IMR-90 (cell line): ENCODE results near the gene XRN1. TPM values are rescaled to one million over a fixed set of nuclear protein-coding genes. Genes with fewer than 3 reads are reported as not detected.
"Not testable (repeated sequence)": the region's sequence is repeated elsewhere in the genome, so short reads cannot be mapped to it uniquely, and the experiment has no call there.

Experiments used
- ATAC-seq: fragments of 200-7000 bp; cut with Tn5 transposase; 2 replicates; pipeline ENCODE4 v1.9.1; 2020; ENCODE audit warnings: low read depth, mild to moderate bottlenecking, moderate library complexity
- BruUV-seq: library from RNA; stranded (reverse); fragments of 400-500 nt; replicated peaks from 2 replicates; lab custom pipeline; 2021; lab: Mats Ljungman, UMichigan
- CTCF ChIA-PET: fragments of 300-600 bp; formaldehyde crosslinking; extraction: SDS; loops from one replicate; lab custom pipeline; 2021; ENCODE audit warnings: antibody characterized with exemption; lab: Yijun Ruan, JAX
- POLR2A ChIA-PET: fragments of 300-600 bp; sonication (Branson Sonifier 250); formaldehyde crosslinking; loops from one replicate; lab custom pipeline; 2022; ENCODE audit warnings: antibody characterized with exemption; ENCODE audit not compliant: unreplicated experiment; lab: Charles Lee
- DNase-seq: peaks from one replicate; pipeline ENCODE4 v3.0.0; 2013
- H2AFZ ChIP-seq: replicated peaks from 2 replicates; pipeline ENCODE3; 2013; ENCODE audit warnings: low read length, mild to moderate bottlenecking; ENCODE audit not compliant: poor library complexity
- H2AK5ac ChIP-seq: 2 replicates; pipeline ENCODE4 v1.6.1; 2013; ENCODE audit warnings: low read depth, low read length, inconsistent platforms
- H2AK9ac ChIP-seq: replicated peaks from 2 replicates; pipeline ENCODE3; 2013; ENCODE audit warnings: mild to moderate bottlenecking, low read depth, low read length, moderate library complexity; ENCODE audit not compliant: poor library complexity
- H2BK120ac ChIP-seq: 2 replicates; pipeline ENCODE4 v1.6.1; 2013; ENCODE audit warnings: low read depth, low read length, inconsistent platforms
- H2BK15ac ChIP-seq: 3 replicates; pipeline ENCODE4 v1.6.1; 2013; ENCODE audit warnings: low read depth, low read length, inconsistent platforms
- H2BK20ac ChIP-seq: 2 replicates; pipeline ENCODE4 v1.6.1; 2013; ENCODE audit warnings: low read depth, mild to moderate bottlenecking, inconsistent platforms, low read length, moderate library complexity
- H2BK5ac ChIP-seq: 2 replicates; pipeline ENCODE4 v1.6.1; 2013; ENCODE audit warnings: mild to moderate bottlenecking, low read depth, low read length, inconsistent platforms; ENCODE audit not compliant: poor library complexity, severe bottlenecking
- H3K14ac ChIP-seq: replicated peaks from 2 replicates; pipeline ENCODE4 v1.6.1; 2013; ENCODE audit warnings: low read depth, low read length, inconsistent platforms
- H3K18ac ChIP-seq: 2 replicates; pipeline ENCODE4 v1.6.1; 2013; ENCODE audit warnings: low read depth, low read length, control low read depth
- H3K23ac ChIP-seq: 2 replicates; pipeline ENCODE4 v1.6.1; 2013; ENCODE audit warnings: low read depth, low read length, inconsistent platforms
- H3K27ac ChIP-seq: 2 replicates; pipeline ENCODE4 v1.5.1; 2013; ENCODE audit warnings: mild to moderate bottlenecking, control low read depth, low read length; ENCODE audit not compliant: insufficient read depth
- H3K27me3 ChIP-seq: 2 replicates; pipeline ENCODE4 v1.6.1; 2013; ENCODE audit warnings: low read length; ENCODE audit not compliant: control insufficient read depth, insufficient read depth
- H3K36me3 ChIP-seq: 2 replicates; pipeline ENCODE4 v1.6.1; 2013; ENCODE audit warnings: low read length, mixed read lengths; ENCODE audit not compliant: control insufficient read depth, insufficient read depth
- H3K4ac ChIP-seq: 2 replicates; pipeline ENCODE4 v1.6.1; 2013; ENCODE audit warnings: low read depth, low read length, inconsistent platforms
- H3K4me1 ChIP-seq: 2 replicates; pipeline ENCODE4 v1.6.1; 2013; ENCODE audit warnings: low read length, mixed read lengths; ENCODE audit not compliant: control insufficient read depth, insufficient read depth
- H3K4me2 ChIP-seq: 2 replicates; pipeline ENCODE4 v1.6.1; 2013; ENCODE audit warnings: low read depth, mild to moderate bottlenecking, control low read depth, low read length, moderate library complexity
- H3K4me3 ChIP-seq: 2 replicates; pipeline ENCODE4 v1.5.1; 2013; ENCODE audit warnings: low read depth, mild to moderate bottlenecking, control low read depth, low read length, moderate library complexity; ENCODE audit not compliant: insufficient read depth
- H3K56ac ChIP-seq: 2 replicates; pipeline ENCODE4 v1.6.1; 2013; ENCODE audit warnings: low read length, inconsistent platforms; ENCODE audit not compliant: insufficient read depth; ENCODE audit errors: extremely low read depth
- H3K79me1 ChIP-seq, 2 experiments: 2 replicates each; pipeline ENCODE4 v1.6.1; 2013; ENCODE audit warnings: low read length in 2 of 2, inconsistent platforms in 1 of 2, low read depth in 1 of 2
- H3K9ac ChIP-seq: 2 replicates; pipeline ENCODE4 v1.6.1; 2013; ENCODE audit warnings: low read depth, low read length, control low read depth
- H3K9me1 ChIP-seq: 2 replicates; pipeline ENCODE4 v1.6.1; 2013; ENCODE audit warnings: low read length, inconsistent platforms; ENCODE audit not compliant: insufficient read depth
- H3K9me3 ChIP-seq: 2 replicates; pipeline ENCODE4 v1.6.1; 2013; ENCODE audit warnings: low read length; ENCODE audit not compliant: control insufficient read depth, insufficient read depth
- H4K20me1 ChIP-seq: 2 replicates; pipeline ENCODE4 v1.6.1; 2013; ENCODE audit warnings: low read length, inconsistent platforms; ENCODE audit not compliant: insufficient read depth
- H4K5ac ChIP-seq: 2 replicates; pipeline ENCODE4 v1.6.1; 2013; ENCODE audit warnings: mild to moderate bottlenecking, low read depth, low read length, control low read depth
- H4K8ac ChIP-seq, 2 experiments: 2 replicates each; pipeline ENCODE4 v1.6.1; 2013; ENCODE audit warnings: low read depth in 2 of 2, low read length in 2 of 2, control low read depth in 1 of 2, inconsistent platforms in 1 of 2
- H4K91ac ChIP-seq: 2 replicates; pipeline ENCODE4 v1.6.1; 2013; ENCODE audit warnings: low read depth, low read length, inconsistent platforms; ENCODE audit not compliant: insufficient read depth
- WGBS, 2 experiments: methylation state at CpG; one replicate each; pipeline versions ENCODE4 v1.1.5 to v1.1.7; 2013; ENCODE audit warnings: missing lambda C conversion rate in 2 of 2; ENCODE audit not compliant: insufficient read length in 1 of 2; ENCODE audit errors: extremely low coverage in 2 of 2; 5-methylcytosine and 5-hydroxymethylcytosine counted together
- dilution Hi-C: fragments of 300-500 bp; cut with HindIII; formaldehyde crosslinking; loops from one replicate; pipeline ENCODE4 v1.14.3; 2018; ENCODE audit warnings: low sequenced_read_pairs; ENCODE audit not compliant: unreplicated experiment
- in situ Hi-C: fragments of 300-500 bp; cut with MboI; formaldehyde crosslinking; loops from 3 replicates; pipeline ENCODE4 v1.14.3; 2019; ENCODE audit warnings: low sequenced_read_pairs, inconsistent platforms, mixed read lengths
- intact Hi-C: fragments of 100-400 bp; cut with micrococcal nuclease; formaldehyde crosslinking; loops from 2 replicates; pipeline ENCODE4 v1.10.0; 2022
- polyA plus RNA-seq, 3 experiments: library from polyadenylated mRNA; depleted of rRNA; stranded (reverse); fragments of >200 nt; gene quantifications; 2 replicates each; pipeline ENCODE4 v1.2.3, GENCODE V29; 2012; ENCODE audit warnings: low replicate concordance in 1 of 3
- total RNA-seq: library from RNA; depleted of rRNA; stranded (reverse); fragments of >200 nt; gene quantifications from 2 replicates; pipeline ENCODE4 v1.2.3, GENCODE V29; 2012

The XRN1 gene
- total and polyA plus RNA-seq, 2 of the 4 experiments (the other 2 are of a cell fraction), result 6.0 to 21.5 TPM

DNA sequence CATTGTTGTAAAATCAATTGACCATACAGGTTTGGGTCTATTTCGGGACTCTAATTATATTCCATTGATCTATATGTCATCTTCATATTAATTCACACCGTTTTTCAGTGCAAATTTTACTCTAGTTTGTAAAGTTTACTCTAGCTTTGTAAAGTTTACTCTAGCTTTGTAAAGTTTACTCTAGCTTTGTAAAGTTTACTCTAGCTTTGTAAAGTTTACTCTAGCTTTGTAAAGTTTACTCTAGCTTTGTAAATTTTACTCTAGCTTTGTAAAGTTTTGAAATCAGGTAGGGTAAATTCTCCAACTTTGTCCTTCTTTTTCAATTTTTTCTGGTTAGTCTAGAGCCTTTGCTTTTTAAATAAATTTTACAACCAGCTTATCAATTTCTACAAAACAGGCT, 84.4 kb downstream of the XRN1 start:
- H2BK120ac ChIP-seq, H3K27me3 ChIP-seq, dilution Hi-C loops, H3K4me1 ChIP-seq, H2AK9ac ChIP-seq, H3K56ac ChIP-seq, H3K4me3 ChIP-seq, H3K36me3 ChIP-seq, H3K23ac ChIP-seq, H4K8ac ChIP-seq, H3K9me1 ChIP-seq, H2BK20ac ChIP-seq, H3K79me1 ChIP-seq, H3K4ac ChIP-seq, POLR2A ChIA-PET, H2AFZ ChIP-seq, in situ Hi-C loops, CTCF ChIA-PET, ATAC-seq, H4K91ac ChIP-seq, H3K9ac ChIP-seq, H3K14ac ChIP-seq, H3K27ac ChIP-seq, DNase-seq, intact Hi-C loops, H2AK5ac ChIP-seq, H4K5ac ChIP-seq, BruUV-seq, H2BK15ac ChIP-seq, H3K4me2 ChIP-seq, H3K9me3 ChIP-seq, H4K20me1 ChIP-seq, H2BK5ac ChIP-seq, H3K18ac ChIP-seq: not testable (repeated sequence)
- WGBS, 2 experiments, result no CpG with 5 or more reads among the region's 2 CpGs
